NCI-H2171 treated with DMSO at 0.1 percent for 48 hours (cell line): ENCODE results near the gene CXCL12.
A peak's percentile ranks its signal among the peaks of the same experiment; 100 is the strongest.

Experiments used
- DNase-seq: peaks from one replicate; lab custom pipeline; 2025; lab: John Stamatoyannopoulos, UW

Gene CXCL12

DNA sequence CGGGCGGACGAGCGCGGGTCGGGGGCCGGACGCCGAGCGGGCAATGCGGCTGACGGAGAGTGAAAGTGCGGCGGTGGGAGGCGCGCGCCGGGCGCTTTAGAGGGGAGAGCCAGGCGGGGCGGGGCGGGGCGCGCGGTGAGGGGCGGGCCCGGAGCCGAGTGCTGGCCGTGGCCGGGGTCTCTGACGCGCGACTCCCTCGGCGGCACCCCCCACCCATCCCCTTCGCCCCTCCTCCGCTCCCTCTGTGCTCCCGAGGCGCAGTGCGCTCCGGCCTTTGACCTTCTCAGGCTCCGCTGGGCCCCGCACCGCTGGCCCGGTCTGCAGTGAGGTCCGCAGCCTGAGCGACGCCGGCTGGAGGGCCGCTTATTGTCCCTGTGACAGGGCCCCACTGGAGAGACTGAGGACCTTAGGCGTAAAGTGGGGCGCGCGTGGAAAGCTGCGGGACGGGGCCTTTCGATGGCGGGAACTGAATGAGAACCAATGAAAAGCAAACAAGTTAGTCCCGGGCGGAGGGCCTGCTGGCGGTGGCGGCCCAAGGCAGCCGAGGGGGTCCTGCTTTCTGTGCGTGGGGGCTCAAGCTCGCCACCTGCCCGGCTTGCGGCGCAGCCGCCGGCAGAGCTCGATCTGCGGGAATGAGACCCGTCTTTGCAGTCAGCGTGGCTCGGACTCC is at the start of gene CXCL12:
CXCL12 (minus strand) TSS at position 72 of the 670 bp plus-strand sequence. CDS start 92 bp downstream, outside the sequence.
- DNase-seq: peak; percentile 24

DNA sequence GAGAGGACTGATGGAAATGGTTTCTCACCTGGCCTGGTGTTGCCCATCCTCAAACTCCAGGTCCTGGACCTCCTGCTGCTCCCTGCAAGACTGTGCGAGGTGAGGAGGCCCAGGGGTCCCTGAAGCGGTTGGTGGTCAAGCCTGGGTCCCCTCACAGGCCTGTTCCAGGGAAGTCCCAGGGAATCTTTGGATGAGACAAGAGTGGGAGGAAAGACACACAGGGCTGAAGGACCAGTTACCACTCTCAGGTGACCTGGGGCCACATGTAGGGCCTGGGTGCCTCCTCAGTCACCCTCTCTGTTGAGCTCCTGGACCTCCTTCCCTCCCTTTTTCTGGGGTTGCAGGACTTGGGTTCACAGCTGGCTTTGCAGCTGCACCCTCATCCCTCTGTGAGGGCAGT is 42.6 kb upstream of the CXCL12 start:
- DNase-seq: no peak

- DNase-seq: no peak
Observed at GRCh38 chr10:44427037-44427436, 42.1 kb upstream of the CXCL12 start.

GRCh38 chr10:44426247-44427034 is 41.5 kb upstream of the CXCL12 start:
- DNase-seq: no peak

- no peak for DNase-seq
Observed at GRCh38 chr10:44425466-44425865, 40.6 kb upstream of the CXCL12 start.

GRCh38 chr10:44424957-44425356 is 40.1 kb upstream of the CXCL12 start:
- DNase-seq: no peak

DNA sequence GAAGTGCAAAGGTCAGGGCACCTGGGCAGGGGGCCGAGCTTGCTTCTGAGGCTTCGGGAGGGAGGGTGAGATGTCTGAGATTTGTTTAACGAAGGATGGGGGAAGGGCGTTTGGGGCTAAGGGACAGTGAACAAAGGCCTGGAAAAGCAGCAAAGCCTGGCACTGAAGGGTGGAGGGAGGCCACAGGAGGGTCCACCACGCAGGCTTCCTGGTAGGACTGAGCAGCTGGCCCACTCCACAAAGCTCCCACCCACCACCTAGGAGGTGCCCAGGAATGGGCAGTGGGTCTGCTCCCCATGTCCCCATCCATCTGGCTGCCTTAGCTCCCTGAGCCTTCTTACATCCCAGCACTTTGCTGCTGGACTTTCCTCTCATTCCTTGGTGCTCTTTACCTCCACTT is 39.4 kb upstream of the CXCL12 start:
- no peak for DNase-seq

GRCh38 chr10:44422570-44423101 is 37.7 kb upstream of the CXCL12 start:
- DNase-seq: no peak

GRCh38 chr10:44422153-44422552 is 37.3 kb upstream of the CXCL12 start:
- DNase-seq: no peak

DNA sequence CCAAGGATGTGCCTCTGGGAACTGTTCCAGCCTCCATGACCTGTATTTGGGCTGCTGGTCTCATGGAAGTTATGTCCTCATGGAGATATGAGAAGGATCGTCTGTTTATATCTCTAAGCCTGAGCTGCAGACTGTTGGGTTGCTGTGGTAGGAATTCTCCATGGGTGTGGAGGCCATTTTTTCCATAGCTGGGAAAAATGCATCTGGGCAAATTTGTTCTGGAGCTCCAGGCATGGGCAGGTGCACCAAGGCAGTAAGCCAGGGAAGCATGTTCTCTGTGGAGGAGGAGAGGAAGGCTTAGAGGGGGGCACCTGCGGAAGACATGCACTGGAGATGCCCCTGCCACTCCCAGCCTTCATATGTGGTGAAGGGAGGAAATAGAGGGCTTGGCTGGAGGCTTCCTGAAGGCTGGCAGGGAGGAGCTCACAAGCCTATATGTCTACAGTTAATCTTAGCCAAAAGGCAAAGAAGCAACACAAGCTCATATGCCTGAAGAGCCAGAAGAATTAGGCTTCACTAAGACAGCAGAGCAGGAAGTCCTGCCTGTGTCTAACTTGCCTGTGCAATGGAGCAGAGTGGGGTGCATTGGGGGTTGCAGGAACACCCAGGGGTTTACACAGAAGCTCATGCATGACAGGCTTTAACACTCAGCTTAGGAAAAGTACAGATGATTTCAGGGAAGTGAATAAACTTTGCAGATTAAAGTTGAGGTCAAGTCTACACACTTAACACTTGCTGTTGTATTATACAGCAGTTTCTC is 35.1 kb upstream of the CXCL12 start:
- DNase-seq: no peak

- no peak for DNase-seq
Observed at GRCh38 chr10:44418637-44419036, 33.7 kb upstream of the CXCL12 start.

DNA sequence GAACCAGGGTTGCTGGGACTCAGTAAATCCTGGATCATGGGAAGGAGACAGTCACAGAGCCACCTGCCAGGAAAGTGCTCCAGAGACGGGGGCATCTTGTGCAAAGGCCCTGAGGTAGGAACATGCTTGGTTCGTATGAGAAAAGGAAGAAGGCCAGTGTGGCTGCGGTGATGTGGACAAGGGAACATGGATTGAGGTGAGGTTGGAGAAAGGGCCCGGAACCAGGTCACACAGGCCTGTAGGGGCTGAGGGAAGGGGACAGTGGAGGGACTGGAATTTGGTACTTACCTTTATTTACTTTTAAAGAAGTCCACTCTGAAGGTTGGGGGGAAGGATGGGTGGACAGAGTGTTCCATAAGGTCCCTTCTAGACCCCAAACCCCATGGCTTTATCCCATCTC is 32.9 kb upstream of the CXCL12 start:
- no peak for DNase-seq

DNA sequence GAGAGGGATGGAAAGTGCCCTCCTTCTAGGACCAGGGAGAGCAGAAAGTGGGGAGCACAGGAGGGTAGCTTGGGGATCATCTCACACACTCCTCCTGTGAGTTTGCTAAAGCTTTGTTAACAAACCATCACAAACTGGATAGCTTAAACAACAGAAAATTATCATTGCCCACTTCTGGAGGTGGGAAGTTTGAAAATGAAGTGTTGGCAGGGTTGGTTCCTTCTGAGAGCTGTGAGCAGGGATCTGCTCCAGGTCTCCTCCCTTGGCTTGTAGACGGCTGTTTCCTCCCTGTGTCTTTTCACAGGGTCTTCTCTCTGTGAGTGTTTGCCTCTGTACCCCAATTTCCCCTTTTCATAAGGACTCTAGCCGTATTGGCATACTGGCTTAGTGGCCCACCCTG is 32.0 kb upstream of the CXCL12 start:
- no peak for DNase-seq

- DNase-seq: peak; percentile 22
Observed at GRCh38 chr10:44416021-44416771, 31.3 kb upstream of the CXCL12 start.

DNA sequence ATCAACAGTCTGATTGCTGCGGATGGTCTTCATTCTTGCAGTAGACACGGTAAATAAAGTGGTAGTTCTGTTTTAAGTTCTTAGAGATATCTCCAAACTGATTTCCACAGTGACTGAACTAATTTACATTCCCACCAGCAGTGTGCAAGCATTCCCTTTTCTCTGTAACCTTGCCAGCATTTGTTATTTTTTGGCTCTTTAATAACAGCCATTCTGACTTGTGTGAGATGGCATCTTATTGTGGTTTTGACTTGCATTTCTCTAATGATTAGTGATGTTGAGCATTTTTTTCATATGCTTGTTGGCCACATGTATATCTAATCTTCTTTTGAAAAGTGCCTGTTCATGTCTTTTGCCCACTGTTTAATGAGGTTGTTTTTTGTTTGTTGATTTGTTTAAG is 30.2 kb upstream of the CXCL12 start:
- no peak for DNase-seq

GRCh38 chr10:44413416-44413815 is 28.5 kb upstream of the CXCL12 start:
- no peak for DNase-seq

DNA sequence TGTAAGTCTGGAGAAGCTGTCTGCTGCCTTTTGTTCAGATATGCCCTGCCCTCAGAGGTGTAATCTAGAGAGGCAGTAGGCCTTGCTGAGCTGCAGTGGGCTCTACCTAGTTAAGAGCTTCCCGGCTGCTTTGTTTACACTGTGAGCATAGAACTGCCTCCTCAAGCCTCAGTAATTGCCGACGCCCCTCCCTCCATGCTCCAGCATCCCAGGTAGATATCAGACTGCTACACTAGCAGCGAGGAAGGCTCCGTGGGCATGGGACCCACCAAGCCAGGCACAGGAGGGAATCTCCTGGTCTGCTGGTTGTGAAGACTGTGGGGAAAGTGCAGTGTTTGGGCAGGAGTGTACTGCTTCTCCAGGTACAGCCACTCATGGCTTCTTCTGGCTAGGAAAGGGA is 26.4 kb upstream of the CXCL12 start:
- DNase-seq: no peak

GRCh38 chr10:44404741-44405437 is 20.0 kb upstream of the CXCL12 start:
- DNase-seq: no peak

DNA sequence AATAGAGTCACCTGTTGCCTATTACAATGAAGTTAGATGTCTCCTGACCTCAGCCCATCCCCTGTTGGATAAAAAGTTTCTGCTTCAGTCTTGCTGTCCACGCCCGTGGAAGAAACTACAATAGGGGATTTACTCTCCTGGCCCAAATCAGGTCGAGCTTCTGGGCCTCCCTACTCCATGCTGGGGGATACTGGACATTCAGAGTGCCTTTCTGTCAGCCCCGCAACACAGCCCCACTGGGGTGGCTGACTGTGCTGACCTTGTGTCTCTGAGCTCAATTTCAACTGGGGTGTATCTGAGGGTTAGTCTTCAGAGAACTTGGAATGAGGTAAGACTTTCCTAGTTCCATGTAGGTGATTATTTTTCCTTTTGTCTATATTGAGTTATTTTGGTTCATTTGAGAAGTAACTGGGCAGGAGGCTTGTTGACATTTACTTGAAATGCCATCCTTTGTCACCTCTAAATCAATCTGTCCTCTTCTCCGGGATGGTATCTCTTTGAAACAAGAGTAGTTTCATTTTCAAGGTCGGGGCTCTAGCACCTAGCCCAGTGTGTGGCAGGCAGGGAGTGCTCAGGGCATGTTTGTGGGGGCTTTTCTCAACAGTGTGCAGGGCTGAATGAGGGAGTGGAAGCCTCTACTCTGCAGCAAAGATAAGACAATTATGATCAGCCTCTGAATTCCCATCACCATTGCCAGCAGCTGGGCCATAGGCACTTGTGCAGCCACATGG is 17.7 kb upstream of the CXCL12 start:
- DNase-seq: no peak

- no peak for DNase-seq
Observed at GRCh38 chr10:44400541-44400940, 15.6 kb upstream of the CXCL12 start.
